ENCODE results near the gene PRIM2.
"Not testable (repeated sequence)": the region's sequence is repeated elsewhere in the genome, so short reads cannot be mapped to it uniquely, and the experiment has no call there.

PRIM2 gene

DNA sequence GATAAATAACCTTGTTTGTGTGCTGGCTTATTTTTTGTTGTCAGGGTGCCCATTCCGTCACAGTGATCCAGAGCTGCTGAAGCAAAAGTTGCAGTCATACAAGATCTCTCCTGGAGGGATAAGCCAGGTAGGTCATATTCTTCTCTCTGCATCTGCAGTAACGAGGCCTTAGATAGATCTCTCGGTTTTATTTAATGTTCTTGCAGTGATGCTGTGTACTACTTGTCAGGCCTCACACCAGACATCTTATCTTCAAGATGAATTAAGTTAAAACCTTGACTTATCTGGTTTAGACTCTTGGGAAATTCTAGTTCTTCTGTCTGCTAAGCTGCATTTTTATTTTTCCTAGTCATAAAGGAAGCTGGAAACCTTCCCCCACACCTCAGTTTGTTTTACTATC is 288.9 kb downstream of the PRIM2 start:
- H3K4me3 ChIP-seq (ENCODE audit: low read length); H3K9me3 ChIP-seq (ENCODE audit: control insufficient read depth, low read length); H3K4me1 ChIP-seq (ENCODE audit: control insufficient read depth, insufficient read depth, low read length); H3K36me3 ChIP-seq (ENCODE audit: control insufficient read depth, insufficient read depth, low read length); H3K9ac ChIP-seq (ENCODE audit: low read length); H3K27me3 ChIP-seq (ENCODE audit: control insufficient read depth, insufficient read depth, low read length): not testable (repeated sequence)

DNA sequence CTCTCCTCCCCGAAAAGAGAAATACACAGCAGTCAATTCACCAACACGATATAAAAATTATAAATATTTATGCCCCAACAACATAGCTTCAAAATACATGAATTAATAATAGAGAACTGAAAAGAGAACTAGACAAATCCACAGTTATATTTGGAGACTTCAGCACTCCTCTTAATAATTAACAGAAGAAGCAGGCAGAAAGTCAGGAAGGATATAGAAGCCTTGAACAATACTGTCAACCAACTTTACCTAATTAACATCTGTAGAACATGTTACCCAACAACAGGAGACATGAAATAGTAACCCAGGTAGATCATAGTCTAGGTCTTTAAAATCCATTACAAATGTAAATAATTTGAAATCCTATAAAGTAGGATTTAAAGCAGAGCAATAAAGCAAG is 293.2 kb downstream of the PRIM2 start:
- H3K9ac ChIP-seq (ENCODE audit: low read length); H3K27me3 ChIP-seq (ENCODE audit: control insufficient read depth, insufficient read depth, low read length); H3K4me3 ChIP-seq (ENCODE audit: low read length); H3K4me1 ChIP-seq (ENCODE audit: control insufficient read depth, insufficient read depth, low read length); H3K36me3 ChIP-seq (ENCODE audit: control insufficient read depth, insufficient read depth, low read length); H3K9me3 ChIP-seq (ENCODE audit: control insufficient read depth, low read length): not testable (repeated sequence)

DNA sequence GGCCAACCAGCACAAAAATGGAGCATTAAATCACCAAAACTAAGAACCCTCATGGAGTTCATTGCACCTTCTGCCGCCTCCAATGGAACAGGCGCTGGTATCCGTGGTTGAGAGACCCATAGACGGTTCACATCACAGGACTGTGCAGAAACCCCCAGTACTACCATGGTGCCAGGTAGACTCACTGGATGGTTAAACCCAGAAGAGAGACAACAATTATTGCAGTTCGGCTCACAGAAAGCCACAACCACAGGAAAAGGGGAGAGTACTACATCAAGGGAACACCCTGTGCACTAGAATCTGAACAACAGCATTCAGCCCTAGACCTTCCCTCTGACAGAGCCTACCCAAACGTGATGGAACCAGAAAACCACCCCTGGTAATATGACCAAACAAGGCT is 301.5 kb downstream of the PRIM2 start:
- H3K4me1 ChIP-seq (ENCODE audit: control insufficient read depth, insufficient read depth, low read length): not testable (repeated sequence)

GRCh38 chr6:57631773-57632172 is 314.3 kb downstream of the PRIM2 start:
- not testable (repeated sequence) for H3K9me3 ChIP-seq (ENCODE audit: control insufficient read depth, low read length); H3K4me3 ChIP-seq (ENCODE audit: low read length); H3K4me1 ChIP-seq (ENCODE audit: control insufficient read depth, insufficient read depth, low read length); H3K27me3 ChIP-seq (ENCODE audit: control insufficient read depth, insufficient read depth, low read length); H3K9ac ChIP-seq (ENCODE audit: low read length); H3K36me3 ChIP-seq (ENCODE audit: control insufficient read depth, insufficient read depth, low read length)

More for the DNA sequence above, 301.5 kb downstream of the PRIM2 start:
- not testable (repeated sequence) for H3K27me3 ChIP-seq (ENCODE audit: control insufficient read depth, insufficient read depth, low read length); H3K9ac ChIP-seq (ENCODE audit: low read length); H3K9me3 ChIP-seq (ENCODE audit: control insufficient read depth, low read length); H3K36me3 ChIP-seq (ENCODE audit: control insufficient read depth, insufficient read depth, low read length); H3K4me3 ChIP-seq (ENCODE audit: low read length)

GRCh38 chr6:57658526-57658925 is 341.1 kb downstream of the PRIM2 start:
- H3K27me3 ChIP-seq (ENCODE audit: control insufficient read depth, insufficient read depth, low read length); H3K9me3 ChIP-seq (ENCODE audit: control insufficient read depth, low read length); H3K4me3 ChIP-seq (ENCODE audit: low read length); H3K36me3 ChIP-seq (ENCODE audit: control insufficient read depth, insufficient read depth, low read length); H3K9ac ChIP-seq (ENCODE audit: low read length); H3K4me1 ChIP-seq (ENCODE audit: control insufficient read depth, insufficient read depth, low read length): not testable (repeated sequence)

- H3K9me3 ChIP-seq (ENCODE audit: control insufficient read depth, low read length): not testable (repeated sequence)
Measured at GRCh38 chr6:57659794-57660193, 342.4 kb downstream of the PRIM2 start.

DNA sequence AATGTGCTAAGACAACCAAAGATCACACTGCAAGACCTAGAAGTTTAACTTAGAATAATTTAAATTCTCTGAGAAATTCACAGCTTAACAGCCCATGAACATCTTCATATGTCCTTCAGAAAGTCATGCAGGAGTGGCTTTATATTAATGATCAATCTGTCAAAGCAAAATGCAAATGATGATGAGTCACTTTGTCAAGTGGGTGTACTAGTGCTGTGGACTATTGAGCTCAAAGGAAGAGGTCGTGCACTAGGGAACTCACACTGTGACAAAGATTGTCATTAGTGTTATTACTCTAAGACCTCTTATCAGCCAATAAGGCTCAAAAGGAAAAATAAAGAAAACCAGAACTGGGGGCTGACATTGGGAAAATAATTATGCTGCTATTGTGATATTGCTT is 343.5 kb downstream of the PRIM2 start:
- not testable (repeated sequence) for H3K4me3 ChIP-seq (ENCODE audit: low read length); H3K36me3 ChIP-seq (ENCODE audit: control insufficient read depth, insufficient read depth, low read length); H3K27me3 ChIP-seq (ENCODE audit: control insufficient read depth, insufficient read depth, low read length); H3K4me1 ChIP-seq (ENCODE audit: control insufficient read depth, insufficient read depth, low read length); H3K9me3 ChIP-seq (ENCODE audit: control insufficient read depth, low read length); H3K9ac ChIP-seq (ENCODE audit: low read length)

More at GRCh38 chr6:57659794-57660193, 342.4 kb downstream of the PRIM2 start:
- H3K9ac ChIP-seq (ENCODE audit: low read length); H3K36me3 ChIP-seq (ENCODE audit: control insufficient read depth, insufficient read depth, low read length); H3K27me3 ChIP-seq (ENCODE audit: control insufficient read depth, insufficient read depth, low read length); H3K4me3 ChIP-seq (ENCODE audit: low read length); H3K4me1 ChIP-seq (ENCODE audit: control insufficient read depth, insufficient read depth, low read length): not testable (repeated sequence)

DNA sequence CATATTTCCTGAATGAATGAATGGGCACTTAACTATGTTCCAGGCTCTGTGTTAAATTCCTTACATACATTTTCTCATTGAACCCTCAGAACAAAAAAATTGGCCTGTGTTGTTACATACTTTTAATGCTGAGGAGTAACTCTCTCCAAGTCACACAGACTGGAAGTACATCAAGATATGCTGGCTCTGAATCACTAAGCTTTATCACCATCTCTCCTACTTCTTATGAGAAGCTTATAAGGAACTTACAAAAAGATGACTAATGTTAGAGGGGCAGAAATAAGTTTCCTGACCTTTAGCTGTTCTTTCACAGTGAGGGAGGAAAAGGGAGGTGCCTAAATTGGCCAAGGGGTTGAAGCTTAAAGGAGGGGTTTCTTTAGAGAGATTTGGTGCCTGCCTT is 350.7 kb downstream of the PRIM2 start:
- H3K9me3 ChIP-seq (ENCODE audit: control insufficient read depth, low read length); H3K4me3 ChIP-seq (ENCODE audit: low read length); H3K27me3 ChIP-seq (ENCODE audit: control insufficient read depth, insufficient read depth, low read length); H3K4me1 ChIP-seq (ENCODE audit: control insufficient read depth, insufficient read depth, low read length); H3K36me3 ChIP-seq (ENCODE audit: control insufficient read depth, insufficient read depth, low read length); H3K9ac ChIP-seq (ENCODE audit: low read length): not testable (repeated sequence)

DNA sequence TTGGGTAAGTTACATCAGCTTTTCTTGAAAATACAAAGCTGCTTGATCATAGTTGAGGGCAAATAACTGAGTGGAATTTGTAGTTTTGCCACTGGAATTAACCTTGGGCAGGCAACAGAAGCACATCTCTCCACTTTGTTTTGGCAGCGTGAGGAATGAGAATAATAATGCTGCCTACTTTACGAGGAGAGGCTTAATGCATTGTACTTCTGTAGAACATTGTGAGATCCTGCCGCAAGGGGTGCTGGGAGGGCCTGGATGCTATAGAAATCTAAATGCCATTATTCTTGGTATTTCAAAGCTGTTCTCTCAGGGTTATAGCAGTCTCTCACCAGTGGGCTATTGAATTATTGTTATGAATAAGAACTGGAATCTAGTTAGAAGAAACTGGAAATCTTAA is 353.8 kb downstream of the PRIM2 start:
- not testable (repeated sequence) for H3K36me3 ChIP-seq (ENCODE audit: control insufficient read depth, insufficient read depth, low read length); H3K27me3 ChIP-seq (ENCODE audit: control insufficient read depth, insufficient read depth, low read length); H3K4me1 ChIP-seq (ENCODE audit: control insufficient read depth, insufficient read depth, low read length); H3K9me3 ChIP-seq (ENCODE audit: control insufficient read depth, low read length); H3K9ac ChIP-seq (ENCODE audit: low read length); H3K4me3 ChIP-seq (ENCODE audit: low read length)

DNA sequence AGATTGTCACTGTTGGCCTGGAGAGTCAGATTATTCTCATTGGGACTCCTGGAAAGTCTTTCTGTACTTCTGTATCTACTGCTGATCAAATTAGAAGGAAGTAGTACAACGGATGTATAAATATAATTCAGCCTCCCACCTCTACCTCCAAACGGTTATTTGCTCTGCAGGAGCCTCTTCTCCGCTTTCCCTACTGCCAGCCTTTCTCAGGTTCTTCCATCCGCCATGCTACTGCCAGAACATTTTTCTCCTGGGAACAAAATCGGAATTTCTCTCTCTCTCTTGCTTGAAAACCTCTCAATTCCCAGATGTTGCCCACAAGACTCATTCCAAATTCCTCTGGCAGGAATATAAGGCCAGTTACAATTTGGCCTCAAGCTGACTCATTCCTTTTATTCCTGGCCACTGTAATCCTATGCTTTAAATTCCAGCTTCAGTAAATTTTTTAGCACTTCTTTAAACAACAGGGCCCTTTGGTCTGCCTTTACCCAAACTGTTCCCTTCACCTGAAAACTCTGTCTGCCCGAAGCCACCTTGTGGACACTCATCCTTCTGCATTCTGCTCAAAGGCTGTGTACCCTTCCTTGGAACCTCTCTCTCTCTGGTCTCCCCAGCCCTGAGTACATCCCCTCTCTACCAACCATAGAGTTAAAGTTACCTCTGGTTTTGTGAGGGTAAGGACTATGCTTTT is 354.7 kb downstream of the PRIM2 start:
- not testable (repeated sequence) for H3K4me3 ChIP-seq (ENCODE audit: low read length); H3K9ac ChIP-seq (ENCODE audit: low read length); H3K36me3 ChIP-seq (ENCODE audit: control insufficient read depth, insufficient read depth, low read length); H3K4me1 ChIP-seq (ENCODE audit: control insufficient read depth, insufficient read depth, low read length); H3K27me3 ChIP-seq (ENCODE audit: control insufficient read depth, insufficient read depth, low read length); H3K9me3 ChIP-seq (ENCODE audit: control insufficient read depth, low read length)

DNA sequence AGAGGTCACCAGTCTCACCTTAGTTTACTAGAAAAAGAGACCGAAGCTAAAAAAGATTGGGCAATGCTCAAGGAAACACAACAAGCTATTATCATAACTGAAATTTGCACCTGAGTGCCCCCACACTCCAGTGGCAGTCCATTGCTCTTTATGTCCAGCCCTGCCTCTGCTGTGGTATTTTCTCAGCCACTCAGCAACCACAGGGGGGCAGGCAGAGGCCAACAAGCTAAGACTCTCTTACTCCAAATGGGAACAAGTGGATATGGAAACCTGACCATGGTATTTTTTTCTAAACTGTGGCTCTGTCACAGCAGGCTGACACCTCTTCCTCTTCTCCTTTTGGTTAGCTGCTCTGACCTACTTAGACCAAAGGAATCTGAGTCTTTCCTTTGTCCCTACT is 355.9 kb downstream of the PRIM2 start:
- H3K36me3 ChIP-seq (ENCODE audit: control insufficient read depth, insufficient read depth, low read length); H3K4me3 ChIP-seq (ENCODE audit: low read length); H3K27me3 ChIP-seq (ENCODE audit: control insufficient read depth, insufficient read depth, low read length); H3K9ac ChIP-seq (ENCODE audit: low read length); H3K4me1 ChIP-seq (ENCODE audit: control insufficient read depth, insufficient read depth, low read length); H3K9me3 ChIP-seq (ENCODE audit: control insufficient read depth, low read length): not testable (repeated sequence)

GRCh38 chr6:57675386-57675785 is 358.0 kb downstream of the PRIM2 start:
- H3K4me1 ChIP-seq (ENCODE audit: control insufficient read depth, insufficient read depth, low read length); H3K36me3 ChIP-seq (ENCODE audit: control insufficient read depth, insufficient read depth, low read length); H3K4me3 ChIP-seq (ENCODE audit: low read length); H3K9ac ChIP-seq (ENCODE audit: low read length); H3K27me3 ChIP-seq (ENCODE audit: control insufficient read depth, insufficient read depth, low read length); H3K9me3 ChIP-seq (ENCODE audit: control insufficient read depth, low read length): not testable (repeated sequence)

DNA sequence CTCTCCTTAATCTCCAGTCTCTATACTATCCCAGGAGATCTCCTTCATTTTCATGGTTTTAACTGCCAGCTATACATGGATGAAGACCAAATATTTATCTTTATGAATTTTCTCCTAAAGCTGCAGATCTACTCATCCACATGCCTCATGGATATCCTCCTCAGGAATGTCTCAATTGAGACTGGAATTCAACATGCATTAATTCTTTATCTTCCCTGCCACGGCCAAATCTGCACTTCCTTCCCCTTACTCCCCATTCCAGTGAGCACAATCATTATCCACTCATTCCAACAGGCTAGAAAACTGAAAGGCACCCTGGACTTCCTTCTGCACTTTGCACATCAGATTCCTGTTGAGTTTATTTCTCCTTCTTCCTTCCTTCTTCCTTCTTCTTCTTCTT is 379.0 kb downstream of the PRIM2 start:
- not testable (repeated sequence) for H3K9ac ChIP-seq (ENCODE audit: low read length); H3K36me3 ChIP-seq (ENCODE audit: control insufficient read depth, insufficient read depth, low read length); H3K4me1 ChIP-seq (ENCODE audit: control insufficient read depth, insufficient read depth, low read length); H3K4me3 ChIP-seq (ENCODE audit: low read length); H3K27me3 ChIP-seq (ENCODE audit: control insufficient read depth, insufficient read depth, low read length); H3K9me3 ChIP-seq (ENCODE audit: control insufficient read depth, low read length)

Data from mucosa of stomach (tissue), 1 donor.